Tibial artery (tissue), 4 donors: Measurements from ENCODE around the gene NIPA2.

Experiments used
- DNase-seq, 2 donors: peaks; one replicate each; pipeline ENCODE4 v3.0.0-alpha.2; 2019
- H3K27ac ChIP-seq, 2 donors: fragments of 200-600 bp; sonication (generic) in 1 of 2; 1 replicate in 1 of 2; 2 replicates in 1 of 2; pipeline ENCODE4 v1.5.1; 2018 to 2019; ENCODE audit warnings: mild to moderate bottlenecking in 1 of 2
- H3K27me3 ChIP-seq, 2 donors: fragments of 200-600 bp; sonication (generic) in 1 of 2; one replicate each; pipeline versions ENCODE4 v1.5.1 to v1.6.0; 2016 to 2019
- H3K36me3 ChIP-seq, 3 donors: fragments of 200-600 bp; sonication (generic) in 2 of 3; one replicate each; pipeline ENCODE4 v1.5.1; 2016 to 2019; ENCODE audit warnings: mild to moderate bottlenecking in 2 of 3
- H3K4me1 ChIP-seq, 4 donors: fragments of 200-600 bp; sonication (generic) in 2 of 4; 1 replicate in 3 of 4; 2 replicates in 1 of 4; pipeline ENCODE4 v1.5.1; 2016 to 2019
- H3K4me3 ChIP-seq, 2 donors: fragments of 200-600 bp; sonication (generic) in 1 of 2; 1 replicate in 1 of 2; 2 replicates in 1 of 2; pipeline ENCODE4 v1.5.1; 2018 to 2019; ENCODE audit warnings: mild to moderate bottlenecking in 2 of 2
- H3K9me3 ChIP-seq, 3 donors: fragments of 200-600 bp; sonication (generic) in 1 of 3; one replicate each; pipeline ENCODE4 v1.5.1; 2016 to 2019
- intact Hi-C: fragments of 100-400 bp; cut with DNase I; formaldehyde crosslinking; loops from one replicate; pipeline ENCODE4 v1.15.0; 2023; ENCODE audit warnings: low total_unique reads
- TF ChIP-seq, protein P1 (sequence below), 2 experiments: fragments of 200-600 bp in 1 of 2; fragments of 450-650 bp in 1 of 2; IDR thresholded peaks; one replicate each; pipeline ENCODE4 v1.5.1; 2017 to 2019; ENCODE audit warnings: antibody characterized with exemption in 2 of 2, mild to moderate bottlenecking in 1 of 2, moderate library complexity in 1 of 2

NIPA2 gene

DNA sequence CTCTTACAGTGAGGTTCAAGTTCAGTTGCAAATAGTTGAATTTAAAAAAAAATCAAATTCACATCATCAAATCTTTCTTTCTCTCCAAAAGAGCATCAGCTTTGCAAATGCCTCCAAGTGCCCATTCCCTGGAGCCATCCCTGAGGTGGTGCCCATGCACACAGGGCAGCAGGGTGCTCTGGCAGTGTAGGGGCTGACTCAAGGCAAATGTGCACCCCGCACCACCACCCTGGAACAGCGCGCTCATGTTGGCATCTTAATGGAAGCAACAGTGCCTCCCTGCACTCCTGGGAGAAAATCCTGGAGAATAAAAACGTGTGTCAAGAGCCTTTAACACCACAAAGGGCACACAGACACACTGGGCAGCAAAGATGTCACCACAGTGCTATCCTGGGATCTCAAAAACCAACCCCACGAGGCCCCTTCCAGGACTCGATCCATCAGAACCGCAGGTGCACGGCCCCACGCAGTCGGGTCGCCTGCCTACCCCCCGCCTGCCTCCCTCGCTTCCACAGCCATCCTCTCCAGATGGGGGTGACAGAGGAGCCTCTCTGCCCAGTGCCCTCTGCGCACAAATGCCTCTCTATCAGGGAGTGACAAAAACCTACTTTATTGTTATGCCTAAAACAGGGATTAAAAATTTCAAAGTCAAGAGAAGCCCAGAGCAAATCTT is 50.8 kb downstream of the NIPA2 start:
- intact Hi-C loops, result no loop called here
- H3K9me3 ChIP-seq, result no peaks in the 10 kb centered on the region
- TF ChIP-seq, protein P1, sequence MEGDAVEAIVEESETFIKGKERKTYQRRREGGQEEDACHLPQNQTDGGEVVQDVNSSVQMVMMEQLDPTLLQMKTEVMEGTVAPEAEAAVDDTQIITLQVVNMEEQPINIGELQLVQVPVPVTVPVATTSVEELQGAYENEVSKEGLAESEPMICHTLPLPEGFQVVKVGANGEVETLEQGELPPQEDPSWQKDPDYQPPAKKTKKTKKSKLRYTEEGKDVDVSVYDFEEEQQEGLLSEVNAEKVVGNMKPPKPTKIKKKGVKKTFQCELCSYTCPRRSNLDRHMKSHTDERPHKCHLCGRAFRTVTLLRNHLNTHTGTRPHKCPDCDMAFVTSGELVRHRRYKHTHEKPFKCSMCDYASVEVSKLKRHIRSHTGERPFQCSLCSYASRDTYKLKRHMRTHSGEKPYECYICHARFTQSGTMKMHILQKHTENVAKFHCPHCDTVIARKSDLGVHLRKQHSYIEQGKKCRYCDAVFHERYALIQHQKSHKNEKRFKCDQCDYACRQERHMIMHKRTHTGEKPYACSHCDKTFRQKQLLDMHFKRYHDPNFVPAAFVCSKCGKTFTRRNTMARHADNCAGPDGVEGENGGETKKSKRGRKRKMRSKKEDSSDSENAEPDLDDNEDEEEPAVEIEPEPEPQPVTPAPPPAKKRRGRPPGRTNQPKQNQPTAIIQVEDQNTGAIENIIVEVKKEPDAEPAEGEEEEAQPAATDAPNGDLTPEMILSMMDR (IDR thresholded peaks at IDR 0.05), result no peak
- H3K36me3 ChIP-seq, result peaks cover 33 to 83% (median 68%) of the 10 kb centered on the region in 3 donors
- H3K4me3 ChIP-seq, result no peak overlapping the region
- no peaks in the 10 kb centered on the region for H3K27me3 ChIP-seq
- no peak overlapping the region for H3K27ac ChIP-seq
- DNase-seq, result no peak
- H3K4me1 ChIP-seq, result no peaks in the 10 kb centered on the region

DNA sequence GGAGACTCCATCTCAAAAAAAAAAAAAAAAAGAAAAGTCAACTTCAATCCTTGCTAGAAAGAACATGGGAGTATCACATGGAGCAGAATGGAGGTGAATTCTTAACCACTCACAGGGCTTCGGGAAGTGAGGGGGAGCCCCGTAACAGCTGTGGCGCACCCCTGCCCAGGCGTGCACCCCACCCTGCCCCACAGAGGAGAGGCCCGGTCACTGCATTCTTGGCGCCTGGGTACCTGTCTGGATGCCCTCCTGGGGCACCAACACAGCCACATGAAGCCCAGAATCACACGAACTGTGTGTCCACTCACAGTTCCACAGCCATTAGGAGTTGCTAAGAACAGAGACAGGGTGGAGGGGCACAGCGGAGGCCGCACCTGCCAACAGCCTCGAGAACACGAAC is 51.8 kb downstream of the NIPA2 start:
- TF ChIP-seq, protein P1 (IDR thresholded peaks at IDR 0.05), result no peak
- intact Hi-C loops, result no loop called here
- H3K27ac ChIP-seq, result no peak overlapping the region
- H3K4me3 ChIP-seq, result no peak overlapping the region
- H3K4me1 ChIP-seq, result no peaks in the 10 kb centered on the region
- peaks cover 33 to 77% (median 68%) of the 10 kb centered on the region in 3 donors for H3K36me3 ChIP-seq
- H3K27me3 ChIP-seq, result no peaks in the 10 kb centered on the region
- no peaks in the 10 kb centered on the region for H3K9me3 ChIP-seq
- DNase-seq, result peak in 1 of 2 donors; percentile 24

DNA sequence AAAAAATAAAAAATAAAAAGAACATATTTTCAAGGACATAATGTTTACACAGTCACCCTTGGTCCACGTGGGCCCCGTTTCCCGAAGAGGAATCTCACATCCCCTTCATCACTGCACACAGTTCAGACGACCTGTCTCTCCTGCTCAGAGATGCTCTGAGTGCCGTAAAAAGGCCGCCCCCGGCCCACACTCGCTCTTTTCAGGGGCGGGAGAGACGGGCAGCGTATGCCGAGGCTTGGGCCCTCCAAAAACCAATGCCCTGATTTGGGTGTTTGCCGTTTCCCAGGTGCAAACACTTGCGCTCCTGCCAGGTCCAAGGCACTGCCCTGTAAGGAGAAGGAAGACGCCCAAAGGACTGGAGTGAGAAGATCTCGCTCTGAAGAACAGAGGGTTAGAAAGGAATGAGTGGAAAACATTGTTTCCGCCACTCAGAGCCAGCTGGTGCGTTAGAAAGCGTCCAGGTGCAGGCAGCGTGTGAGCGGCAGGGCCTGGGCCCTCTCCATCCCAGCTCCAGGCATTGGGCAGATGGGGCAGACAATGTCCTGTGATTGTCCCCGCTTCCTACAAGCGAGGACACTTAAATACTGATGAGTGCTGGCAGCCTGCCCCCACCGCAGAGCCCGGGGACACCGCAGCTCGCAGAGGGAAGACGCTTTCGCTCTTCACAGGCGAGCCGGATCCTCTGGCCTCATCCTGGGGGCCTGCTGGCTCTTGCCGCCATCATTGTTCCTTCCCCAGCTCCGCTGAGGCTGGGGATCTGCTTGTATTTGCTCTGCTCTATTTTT is 53.2 kb downstream of the NIPA2 start:
- TF ChIP-seq, protein P1 (IDR thresholded peaks at IDR 0.05), result no peak
- Histone ChIP-seq H3K36me3 (peaks cover 43 to 79% (median 71%) of the 10 kb centered on the region in 3 donors), H3K4me3 (no peak overlapping the region), H3K27me3 (no peaks in the 10 kb centered on the region), H3K4me1 (no peaks in the 10 kb centered on the region), H3K27ac (no peak overlapping the region), H3K9me3 (no peaks in the 10 kb centered on the region)
- DNase-seq, result no peak
- intact Hi-C loops, result no loop called here

DNA sequence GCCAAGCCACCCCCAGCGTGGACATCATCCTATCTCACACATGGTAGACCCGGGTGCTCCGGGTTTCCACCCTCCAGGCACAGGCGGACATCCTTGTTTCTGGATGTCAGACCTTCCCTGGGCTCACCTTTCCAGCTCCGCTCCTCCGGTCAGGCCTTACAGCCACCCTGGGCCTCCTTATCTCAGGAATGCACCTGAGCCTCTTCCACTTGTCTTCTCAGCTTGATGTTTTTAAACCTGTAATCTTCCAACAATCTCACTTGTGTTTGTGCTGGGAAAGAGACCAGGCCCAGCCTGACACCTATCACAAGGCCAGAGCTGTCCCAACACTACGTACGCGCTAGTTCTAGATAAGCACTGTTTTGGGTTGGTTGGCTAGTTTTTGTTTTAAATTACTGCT is 53.9 kb downstream of the NIPA2 start:
- Histone ChIP-seq H3K27me3 (no peaks in the 10 kb centered on the region), H3K4me3 (no peak overlapping the region), H3K27ac (no peak overlapping the region), H3K9me3 (no peaks in the 10 kb centered on the region), H3K36me3 (peaks cover 45 to 79% (median 71%) of the 10 kb centered on the region in 3 donors), H3K4me1 (no peaks in the 10 kb centered on the region)
- no peak for DNase-seq
- TF ChIP-seq, protein P1 (IDR thresholded peaks at IDR 0.05), result no peak
- intact Hi-C loops, result no loop called here

DNA sequence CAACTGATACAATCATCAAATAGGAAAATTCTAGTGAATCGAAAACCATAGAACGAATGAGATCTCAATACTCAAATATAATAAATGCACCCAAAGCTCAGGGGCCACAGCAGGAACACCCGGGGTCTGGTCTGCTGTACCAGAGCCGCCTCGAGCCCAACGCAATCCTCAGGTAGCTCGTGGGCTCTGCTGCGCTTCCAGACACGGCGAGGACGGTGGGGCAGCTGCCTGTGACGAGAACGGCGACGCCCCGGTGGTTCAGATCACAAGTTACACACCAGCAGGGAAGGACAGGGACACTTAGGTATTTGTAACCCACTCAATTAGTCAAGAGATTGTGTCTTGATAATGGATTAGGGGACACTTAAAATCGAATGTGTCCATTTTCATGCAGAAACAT is 54.6 kb downstream of the NIPA2 start:
- H3K27me3 ChIP-seq, result no peaks in the 10 kb centered on the region
- H3K36me3 ChIP-seq, result peaks cover 44 to 79% (median 71%) of the 10 kb centered on the region in 3 donors
- DNase-seq, result no peak
- no peak overlapping the region for H3K27ac ChIP-seq
- TF ChIP-seq, protein P1 (IDR thresholded peaks at IDR 0.05), result no peak
- no peaks in the 10 kb centered on the region for H3K9me3 ChIP-seq
- no peak overlapping the region for H3K4me3 ChIP-seq
- intact Hi-C loops, result no loop called here
- no peaks in the 10 kb centered on the region for H3K4me1 ChIP-seq
